HCT116 (cell line): ENCODE data around the gene MAP2K2. TPM values are rescaled to one million over a fixed set of nuclear protein-coding genes. Genes with fewer than 3 reads are reported as not detected.

ENCODE experiments used
- ATAC-seq: fragments of 200-7000 bp; cut with Tn5 transposase; 2 replicates; pipeline ENCODE4 v1.9.1; 2020; ENCODE audit warnings: mild to moderate bottlenecking, moderate library complexity
- BruUV-seq: library from RNA; stranded (reverse); fragments of 400-500 nt; replicated peaks from 2 replicates; lab custom pipeline; 2021; lab: Mats Ljungman, UMichigan
- CTCF ChIA-PET: fragments of 300-600 bp; sonication (Branson Sonifier 250); formaldehyde crosslinking; loops from one replicate; lab custom pipeline; 2021; ENCODE audit warnings: antibody characterized with exemption; lab: Charles Lee
- POLR2A ChIA-PET: fragments of 300-600, 350-600 bp; sonication (Branson Sonifier 250); formaldehyde crosslinking; loops from one replicate; lab custom pipeline; 2021; ENCODE audit warnings: antibody characterized with exemption; lab: Charles Lee
- RAD21 ChIA-PET, 2 experiments: fragments of 300-600 bp; sonication (Branson Sonifier 250); formaldehyde crosslinking; loops; one replicate each; lab custom pipeline; 2023; ENCODE audit warnings: low total read pairs in 2 of 2; ENCODE audit not compliant: uncharacterized antibody in 2 of 2, unreplicated experiment in 2 of 2, low non-redundant PET in 1 of 2; lab: Charles Lee
- DNase-seq: peaks from one replicate; pipeline ENCODE4 v3.0.0-alpha.2; 2010; ENCODE audit warnings: low read depth, low spot score
- H2AFZ ChIP-seq: fragments of 200-600 bp; shearing (Covaris generic), sonication (generic); 2 replicates; pipeline ENCODE4 v1.6.1; 2017; ENCODE audit warnings: low read depth, mixed run types, mixed read lengths, antibody characterized with exemption, low read length; ENCODE audit not compliant: poor library complexity, severe bottlenecking
- H3K27ac ChIP-seq: 2 replicates; pipeline ENCODE4 v1.5.1; 2012; ENCODE audit warnings: low read depth, low read length
- H3K27me3 ChIP-seq: fragments of 200-600 bp; sonication (generic); 2 replicates; pipeline ENCODE4 v1.6.1; 2016; ENCODE audit warnings: mixed run types, low read length, mixed read lengths; ENCODE audit not compliant: insufficient read depth
- H3K36me3 ChIP-seq, 2 experiments: fragments of 200-500 bp in 1 of 2; fragments of 200-600 bp in 1 of 2; sonication (Bioruptor generic) in 1 of 2; sonication (generic) in 1 of 2; 2 replicates each; pipeline versions ENCODE4 v1.5.1 to v1.6.1; 2014 to 2016; ENCODE audit warnings: low read length in 2 of 2, inconsistent platforms in 1 of 2, mixed read lengths in 1 of 2, mixed run types in 1 of 2; ENCODE audit not compliant: insufficient read depth in 2 of 2, control insufficient read depth in 1 of 2
- H3K4me1 ChIP-seq, 2 experiments: fragments of 200-600 bp in 1 of 2; sonication (generic) in 1 of 2; 2 replicates each; pipeline versions ENCODE4 v1.5.1 to v1.6.1; 2012 to 2017; ENCODE audit warnings: low read length in 2 of 2, inconsistent platforms in 1 of 2, mild to moderate bottlenecking in 1 of 2, mixed read lengths in 1 of 2, mixed run types in 1 of 2, moderate library complexity in 1 of 2; ENCODE audit not compliant: insufficient read depth in 2 of 2, control insufficient read depth in 1 of 2
- H3K4me2 ChIP-seq: fragments of 200-600 bp; sonication (generic); 2 replicates; pipeline ENCODE4 v1.6.1; 2017; ENCODE audit warnings: mixed run types, low read length, mixed read lengths
- H3K4me3 ChIP-seq, 2 experiments: fragments of 200-600 bp in 1 of 2; sonication (generic) in 1 of 2; replicated peaks in 1 of 2; 2 replicates each; pipeline ENCODE4 v1.5.1; 2011 to 2016; ENCODE audit warnings: low read length in 2 of 2, control low read depth in 1 of 2, low read depth in 1 of 2, mild to moderate bottlenecking in 1 of 2, mixed read lengths in 1 of 2, mixed run types in 1 of 2
- H3K79me2 ChIP-seq: fragments of 200-600 bp; sonication (generic); 2 replicates; pipeline ENCODE4 v1.6.1; 2017; ENCODE audit warnings: mild to moderate bottlenecking, mixed run types, low read length, moderate library complexity, mixed read lengths; ENCODE audit not compliant: insufficient read depth
- H3K9ac ChIP-seq: fragments of 200-600 bp; sonication (generic); 2 replicates; pipeline ENCODE4 v1.6.1; 2016; ENCODE audit warnings: low read length, mixed read lengths
- H3K9me2 ChIP-seq: fragments of 200-600 bp; sonication (generic), shearing (Covaris generic); 2 replicates; pipeline ENCODE4 v1.6.1; 2017; ENCODE audit warnings: mixed run types, mild to moderate bottlenecking, moderate library complexity; ENCODE audit not compliant: insufficient read depth
- H3K9me3 ChIP-seq, 2 experiments: fragments of 200-500 bp in 1 of 2; fragments of 200-600 bp in 1 of 2; sonication (Bioruptor generic) in 1 of 2; sonication (generic) in 1 of 2; 2 replicates each; pipeline ENCODE4 v1.6.1; 2014 to 2017; ENCODE audit warnings: low read length in 2 of 2, mixed read lengths in 2 of 2, inconsistent platforms in 1 of 2, low read depth in 1 of 2, mild to moderate bottlenecking in 1 of 2, mixed run types in 1 of 2, moderate library complexity in 1 of 2; ENCODE audit not compliant: control insufficient read depth in 1 of 2, insufficient read depth in 1 of 2
- H4K20me1 ChIP-seq: fragments of 200-600 bp; sonication (generic), shearing (Covaris generic); 2 replicates; pipeline ENCODE4 v1.6.1; 2017; ENCODE audit warnings: mixed run types, mild to moderate bottlenecking, moderate library complexity; ENCODE audit not compliant: insufficient read depth
- CBX3 ChIP-seq: IDR thresholded peaks from 2 replicates; pipeline ENCODE4 v1.6.1; 2012; ENCODE audit warnings: low read depth
- CTCF ChIP-seq, 3 experiments: fragments of 200-600 bp in 1 of 3; sonication (generic) in 1 of 3; IDR thresholded peaks in 2 of 3; conservative IDR thresholded peaks in 1 of 3; 2 replicates each; pipeline ENCODE4 v1.5.1; 2012 to 2017; ENCODE audit warnings: low read depth in 2 of 3, low read length in 2 of 3, antibody characterized with exemption in 1 of 3, borderline replicate concordance in 1 of 3, control low read depth in 1 of 3, mild to moderate bottlenecking in 1 of 3, mixed read lengths in 1 of 3, mixed run types in 1 of 3, moderate library complexity in 1 of 3; ENCODE audit not compliant: insufficient read depth in 1 of 3
- EGR1 ChIP-seq: IDR thresholded peaks from 2 replicates; pipeline ENCODE4 v1.6.1; 2012; ENCODE audit warnings: low read depth
- ELF1 ChIP-seq: IDR thresholded peaks from 2 replicates; pipeline ENCODE4 v1.6.1; 2012; ENCODE audit warnings: low read depth, borderline replicate concordance
- EZH2 ChIP-seq: fragments of 200-600 bp; sonication (generic); IDR thresholded peaks from 2 replicates; pipeline ENCODE4 v1.6.1; 2017; ENCODE audit warnings: antibody characterized with exemption, mixed run types
- FOSL1 ChIP-seq: IDR thresholded peaks from 2 replicates; pipeline ENCODE4 v1.6.1; 2012; ENCODE audit warnings: low read depth
- JUND ChIP-seq: IDR thresholded peaks from 2 replicates; pipeline ENCODE4 v1.6.1; 2012
- MAX ChIP-seq: IDR thresholded peaks from 2 replicates; pipeline ENCODE4 v1.6.1; 2012
- POLR2A ChIP-seq: IDR thresholded peaks from 2 replicates; pipeline ENCODE4 v1.7.0; 2011; ENCODE audit warnings: borderline replicate concordance; ENCODE audit not compliant: insufficient read depth, insufficient read length; ENCODE audit errors: extremely low read depth
- POLR2AphosphoS5 ChIP-seq: IDR thresholded peaks from 2 replicates; pipeline ENCODE4 v1.6.1; 2011; ENCODE audit warnings: mild to moderate bottlenecking, low read depth, low read length, moderate library complexity
- RAD21 ChIP-seq: IDR thresholded peaks from 2 replicates; pipeline ENCODE4 v1.6.1; 2012; ENCODE audit warnings: low read depth, mild to moderate bottlenecking
- SIN3A ChIP-seq: IDR thresholded peaks from 2 replicates; pipeline ENCODE4 v1.6.1; 2012; ENCODE audit warnings: low read depth
- SP1 ChIP-seq: IDR thresholded peaks from 2 replicates; pipeline ENCODE4 v1.6.1; 2012; ENCODE audit warnings: low read depth
- SRF ChIP-seq: IDR thresholded peaks from 2 replicates; pipeline ENCODE4 v1.6.1; 2012; ENCODE audit warnings: low read depth
- TCF7L2 ChIP-seq: IDR thresholded peaks from 2 replicates; pipeline ENCODE4 v1.7.0; 2011; ENCODE audit warnings: borderline replicate concordance, inconsistent platforms; ENCODE audit not compliant: insufficient read depth, insufficient read length; ENCODE audit errors: extremely low read depth
- ZFX ChIP-seq: fragments of 450-650 bp; IDR thresholded peaks from 2 replicates; pipeline ENCODE4 v1.6.1; 2017
- intact Hi-C: fragments of 100-400 bp; cut with micrococcal nuclease; formaldehyde crosslinking; loops from 2 replicates; pipeline ENCODE4 v1.10.0; 2022
- total RNA-seq: library from RNA; stranded (reverse); gene quantifications from one replicate; pipeline ENCODE4 v1.2.1, GENCODE V29; 2021; ENCODE audit not compliant: unreplicated experiment
- TF ChIP-seq, protein P1 (sequence below): IDR thresholded peaks from 2 replicates; pipeline ENCODE4 v1.6.1; 2012
- TF ChIP-seq, protein P2 (sequence below): IDR thresholded peaks from 2 replicates; pipeline ENCODE4 v1.6.1; 2011; ENCODE audit warnings: mild to moderate bottlenecking, low read length, moderate library complexity; ENCODE audit not compliant: insufficient replicate concordance; ENCODE audit errors: extremely low read depth

Gene MAP2K2
- total RNA-seq, 1 experiment from 2014 or later, result 186 TPM

GRCh38 chr19:4094291-4094690, 29.6 kb downstream of the MAP2K2 start:
- ATAC-seq (no peak), DNase-seq (no peak)
- CTCF ChIA-PET, result no interaction called here
- no peaks in the 10 kb centered on the region for H3K27me3 ChIP-seq
- RAD21 ChIA-PET, result no interaction called here
- H3K9ac ChIP-seq, result no peak overlapping the region
- no TSS peak for BruUV-seq
- H3K79me2 ChIP-seq, result no peaks in the 10 kb centered on the region
- intact Hi-C loops, result no loop called here
- H3K9me2 ChIP-seq, result no peaks in the 10 kb centered on the region
- no peaks in the 10 kb centered on the region for H3K4me1 ChIP-seq
- peaks cover 6 to 12% of the 10 kb centered on the region in 2 experiments; a peak in 2 of 4 replicates for H3K36me3 ChIP-seq
- H3K4me2 ChIP-seq, result no peak overlapping the region
- POLR2A ChIA-PET, result no interaction called here
- no peak overlapping the region for H2AFZ ChIP-seq
- no peaks in the 10 kb centered on the region for H4K20me1 ChIP-seq
- no peak overlapping the region for H3K4me3 ChIP-seq
- H3K27ac ChIP-seq, result no peak overlapping the region
- no peaks in the 10 kb centered on the region for H3K9me3 ChIP-seq
- TF ChIP-seq POLR2A, result no peak
- TF ChIP-seq, protein P1, sequence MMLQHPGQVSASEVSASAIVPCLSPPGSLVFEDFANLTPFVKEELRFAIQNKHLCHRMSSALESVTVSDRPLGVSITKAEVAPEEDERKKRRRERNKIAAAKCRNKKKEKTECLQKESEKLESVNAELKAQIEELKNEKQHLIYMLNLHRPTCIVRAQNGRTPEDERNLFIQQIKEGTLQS, result no peak

GRCh38 chr19:4093643-4094175, 30.2 kb downstream of the MAP2K2 start:
- ATAC-seq (no peak), DNase-seq (no peak)
- POLR2A ChIA-PET, result no interaction called here
- no peaks in the 10 kb centered on the region for H4K20me1 ChIP-seq
- H3K79me2 ChIP-seq, result no peaks in the 10 kb centered on the region
- CTCF ChIA-PET, result no interaction called here
- H2AFZ ChIP-seq, result no peak overlapping the region
- H3K4me2 ChIP-seq, result no peak overlapping the region
- peaks cover 6 to 9% of the 10 kb centered on the region in 2 experiments; a peak in 2 of 4 replicates for H3K36me3 ChIP-seq
- RAD21 ChIA-PET, result no interaction called here
- no peaks in the 10 kb centered on the region for H3K4me1 ChIP-seq
- no peaks in the 10 kb centered on the region for H3K9me3 ChIP-seq
- BruUV-seq, result no TSS peak
- no peaks in the 10 kb centered on the region for H3K9me2 ChIP-seq
- intact Hi-C loops, result no loop called here
- H3K4me3 ChIP-seq, result no peak overlapping the region
- no peaks in the 10 kb centered on the region for H3K27me3 ChIP-seq
- H3K9ac ChIP-seq, result no peak overlapping the region
- no peak overlapping the region for H3K27ac ChIP-seq
- TF ChIP-seq, protein P1, result no peak
- TF ChIP-seq ZFX (no peak), TCF7L2 (no peak), MAX (no peak), JUND (no peak), RAD21 (no peak), ELF1 (no peak), FOSL1 (no peak), CTCF (IDR thresholded peaks at IDR 0.05 in 2 of 3, conservative IDR thresholded peaks at IDR 0.05 in 1 of 3; ENCODE audit: borderline replicate concordance in 1 of 3, insufficient read depth in 1 of 3, low read depth in 2 of 3, low read length in 2 of 3) (no peak), SIN3A (no peak), SRF (no peak), CBX3 (no peak), EZH2 (no peak), SP1 (no peak), POLR2AphosphoS5 (no peak), EGR1 (no peak)
- TF ChIP-seq, protein P2, sequence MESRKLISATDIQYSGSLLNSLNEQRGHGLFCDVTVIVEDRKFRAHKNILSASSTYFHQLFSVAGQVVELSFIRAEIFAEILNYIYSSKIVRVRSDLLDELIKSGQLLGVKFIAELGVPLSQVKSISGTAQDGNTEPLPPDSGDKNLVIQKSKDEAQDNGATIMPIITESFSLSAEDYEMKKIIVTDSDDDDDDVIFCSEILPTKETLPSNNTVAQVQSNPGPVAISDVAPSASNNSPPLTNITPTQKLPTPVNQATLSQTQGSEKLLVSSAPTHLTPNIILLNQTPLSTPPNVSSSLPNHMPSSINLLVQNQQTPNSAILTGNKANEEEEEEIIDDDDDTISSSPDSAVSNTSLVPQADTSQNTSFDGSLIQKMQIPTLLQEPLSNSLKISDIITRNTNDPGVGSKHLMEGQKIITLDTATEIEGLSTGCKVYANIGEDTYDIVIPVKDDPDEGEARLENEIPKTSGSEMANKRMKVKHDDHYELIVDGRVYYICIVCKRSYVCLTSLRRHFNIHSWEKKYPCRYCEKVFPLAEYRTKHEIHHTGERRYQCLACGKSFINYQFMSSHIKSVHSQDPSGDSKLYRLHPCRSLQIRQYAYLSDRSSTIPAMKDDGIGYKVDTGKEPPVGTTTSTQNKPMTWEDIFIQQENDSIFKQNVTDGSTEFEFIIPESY, result no peak
